T-helper 17 cell (primary cell): ENCODE data around the gene TSACC. TPM values are rescaled to one million over a fixed set of nuclear protein-coding genes. Genes with fewer than 3 reads are reported as not detected.

Experiments
- ATAC-seq: fragments of 150-1000 bp; cut with Tn5 transposase; 2 replicates; pipeline ENCODE4 v1.10.0; 2021; ENCODE audit warnings: mild to moderate bottlenecking, moderate library complexity
- DNase-seq, 3 donors: peaks; one replicate each; pipeline versions ENCODE4 v3.0.0 to v3.0.0-alpha.2; 2020 to 2021
- H3K9me3 ChIP-seq: one replicate; pipeline ENCODE4 v1.7.0; 2013; ENCODE audit warnings: low read length, mild to moderate bottlenecking; ENCODE audit not compliant: control insufficient read depth, poor library complexity, severe bottlenecking
- H3K27ac Mint-ChIP-seq: one replicate; pipeline ENCODE4 v1.8.0; 2022; ENCODE audit warnings: mild to moderate bottlenecking, moderate library complexity, mixed read lengths
- H3K27me3 Mint-ChIP-seq: one replicate; pipeline ENCODE4 v1.8.0; 2022; ENCODE audit warnings: mixed read lengths
- H3K36me3 Mint-ChIP-seq: one replicate; pipeline ENCODE4 v1.8.0; 2022; ENCODE audit warnings: low read depth, mixed read lengths
- H3K4me1 Mint-ChIP-seq: one replicate; pipeline ENCODE4 v1.8.0; 2022; ENCODE audit warnings: mild to moderate bottlenecking, mixed read lengths
- H3K4me3 Mint-ChIP-seq: one replicate; pipeline ENCODE4 v1.8.0; 2022; ENCODE audit warnings: mild to moderate bottlenecking, moderate library complexity, mixed read lengths
- total RNA-seq, 4 donors: library from RNA in 2 of 4; stranded (reverse) in 2 of 4; gene quantifications; one replicate each; pipeline ENCODE4 v1.2.3 and lab custom pipeline; 2022 to 2026

The TSACC gene
- total RNA-seq = under 1 TPM in 1 of 2 donors, not detected in 1; 0.40 TPM
- total RNA-seq (lab: John Stamatoyannopoulos, UW) = 0.23 to 0.45 reads per million in 2 donors

GRCh38 chr1:156338180-156338976 lies at the start of gene TSACC, which contains the start of gene CCT3:
TSS of gene TSACC (plus strand) at chr1:156338526. CDS start at chr1:156339758, 1,232 bp downstream.
TSS of gene CCT3 (minus strand) at chr1:156338292. CDS start at chr1:156338184, 108 bp downstream.
- H3K27ac Mint-ChIP-seq = peak within 1 kb of the TSS; percentile 96
- DNase-seq (peak; percentile 98 to 99 (median 98)), ATAC-seq (peak; percentile 96)
- H3K36me3 Mint-ChIP-seq = peaks cover 2% of the 10 kb centered on the region
- H3K9me3 ChIP-seq = no peaks in the 10 kb centered on the region
- H3K4me1 Mint-ChIP-seq = peaks cover 22% of the 10 kb centered on the region
- H3K4me3 Mint-ChIP-seq = peak within 1 kb of the TSS; percentile 97
- peaks cover 7% of the 10 kb centered on the region for H3K27me3 Mint-ChIP-seq

- Mint-ChIP-seq H3K4me3 (no peak overlapping the region), H3K4me1 (peaks cover 4% of the 10 kb centered on the region), H3K27me3 (no peaks in the 10 kb centered on the region), H3K36me3 (no peaks in the 10 kb centered on the region), H3K27ac (no peak overlapping the region)
- no peaks in the 10 kb centered on the region for H3K9me3 ChIP-seq
- ATAC-seq = no peak
- no peak for DNase-seq
These were observed 48.5 kb upstream of the TSACC start for GRCh38 chr1:156289857-156290256.

GRCh38 chr1:156291226-156292061 lies 46.9 kb upstream of the TSACC start:
- peak; percentile 43 for ATAC-seq
- H3K27ac Mint-ChIP-seq = peak overlapping the region; percentile 62

GRCh38 chr1:156293098-156293434 lies 45.3 kb upstream of the TSACC start:
- no peaks in the 10 kb centered on the region for H3K9me3 ChIP-seq
- Mint-ChIP-seq H3K4me1 (peaks cover 10% of the 10 kb centered on the region), H3K27ac (no peak overlapping the region), H3K27me3 (no peaks in the 10 kb centered on the region), H3K4me3 (no peak overlapping the region), H3K36me3 (no peaks in the 10 kb centered on the region)
- ATAC-seq (no peak), DNase-seq (no peak)

More at GRCh38 chr1:156291226-156292061, 46.9 kb upstream of the TSACC start:
- H3K9me3 ChIP-seq = no peaks in the 10 kb centered on the region
- no peak for DNase-seq
- H3K4me1 Mint-ChIP-seq = peaks cover 10% of the 10 kb centered on the region
- no peaks in the 10 kb centered on the region for H3K27me3 Mint-ChIP-seq
- no peaks in the 10 kb centered on the region for H3K36me3 Mint-ChIP-seq
- H3K4me3 Mint-ChIP-seq = peak overlapping the region; percentile 21

GRCh38 chr1:156293895-156294294 lies 44.4 kb upstream of the TSACC start:
- peaks cover 10% of the 10 kb centered on the region for H3K4me1 Mint-ChIP-seq
- no peaks in the 10 kb centered on the region for H3K27me3 Mint-ChIP-seq
- no peaks in the 10 kb centered on the region for H3K9me3 ChIP-seq
- no peak for DNase-seq
- no peak for ATAC-seq
- H3K4me3 Mint-ChIP-seq = no peak overlapping the region
- no peaks in the 10 kb centered on the region for H3K36me3 Mint-ChIP-seq
- no peak overlapping the region for H3K27ac Mint-ChIP-seq

- H3K4me3 Mint-ChIP-seq = peak within 1 kb of the TSS; percentile 94
- H3K27me3 Mint-ChIP-seq = no peaks in the 10 kb centered on the region
- H3K4me1 Mint-ChIP-seq = peaks cover 10% of the 10 kb centered on the region
- peak within 1 kb of the TSS; percentile 84 for H3K27ac Mint-ChIP-seq
- H3K9me3 ChIP-seq = no peaks in the 10 kb centered on the region
- DNase-seq (peak; percentile 32 to 38 (median 37)), ATAC-seq (peak; percentile 91)
- H3K36me3 Mint-ChIP-seq = no peaks in the 10 kb centered on the region
These were observed 42.9 kb upstream of the TSACC start, which contains the start of gene GLMP for GRCh38 chr1:156295391-156295947. TSS of gene GLMP (minus strand) at chr1:156295679. CDS start at chr1:156295645, 34 bp downstream.

GRCh38 chr1:156298852-156299357 lies 39.4 kb upstream of the TSACC start, which contains the start of gene VHLL:
TSS of gene VHLL (minus strand) at chr1:156299307. CDS start at chr1:156299189, 118 bp downstream.
- Mint-ChIP-seq H3K27me3 (no peaks in the 10 kb centered on the region), H3K36me3 (no peaks in the 10 kb centered on the region), H3K4me3 (no peak within 1 kb of the TSS), H3K4me1 (peaks cover 10% of the 10 kb centered on the region), H3K27ac (no peak within 1 kb of the TSS)
- no peaks in the 10 kb centered on the region for H3K9me3 ChIP-seq
- ATAC-seq = no peak
- no peak for DNase-seq

- no peaks in the 10 kb centered on the region for H3K9me3 ChIP-seq
- DNase-seq (no peak), ATAC-seq (no peak)
- Mint-ChIP-seq H3K27ac (no peak overlapping the region), H3K36me3 (no peaks in the 10 kb centered on the region), H3K4me3 (no peak overlapping the region), H3K4me1 (no peaks in the 10 kb centered on the region), H3K27me3 (no peaks in the 10 kb centered on the region)
These were observed 35.1 kb upstream of the TSACC start for GRCh38 chr1:156303241-156303640.

GRCh38 chr1:156305215-156305614 lies 33.1 kb upstream of the TSACC start:
- DNase-seq (no peak), ATAC-seq (no peak)
- H3K9me3 ChIP-seq = no peaks in the 10 kb centered on the region
- no peak overlapping the region for H3K27ac Mint-ChIP-seq
- no peak overlapping the region for H3K4me3 Mint-ChIP-seq
- no peaks in the 10 kb centered on the region for H3K4me1 Mint-ChIP-seq
- H3K36me3 Mint-ChIP-seq = no peaks in the 10 kb centered on the region
- no peaks in the 10 kb centered on the region for H3K27me3 Mint-ChIP-seq

- ATAC-seq = no peak
- Mint-ChIP-seq H3K27ac (no peak overlapping the region), H3K27me3 (no peaks in the 10 kb centered on the region), H3K4me1 (no peaks in the 10 kb centered on the region), H3K4me3 (no peak overlapping the region), H3K36me3 (peaks cover 3% of the 10 kb centered on the region)
- H3K9me3 ChIP-seq = no peaks in the 10 kb centered on the region
- DNase-seq = no peak
These were observed 30.2 kb upstream of the TSACC start for GRCh38 chr1:156308078-156308477.

- Mint-ChIP-seq H3K36me3 (peaks cover 12% of the 10 kb centered on the region), H3K27ac (no peak overlapping the region), H3K4me3 (no peak overlapping the region), H3K4me1 (no peaks in the 10 kb centered on the region), H3K27me3 (no peaks in the 10 kb centered on the region)
- no peaks in the 10 kb centered on the region for H3K9me3 ChIP-seq
- DNase-seq = no peak
- ATAC-seq = no peak
These were observed 27.4 kb upstream of the TSACC start for GRCh38 chr1:156310962-156311361.

GRCh38 chr1:156316909-156317308 lies 21.4 kb upstream of the TSACC start:
- H3K9me3 ChIP-seq = no peaks in the 10 kb centered on the region
- ATAC-seq (no peak), DNase-seq (no peak)
- Mint-ChIP-seq H3K4me3 (no peak overlapping the region), H3K27ac (no peak overlapping the region), H3K27me3 (no peaks in the 10 kb centered on the region), H3K4me1 (peaks cover 2% of the 10 kb centered on the region), H3K36me3 (peaks cover 9% of the 10 kb centered on the region)

- Mint-ChIP-seq H3K27me3 (no peaks in the 10 kb centered on the region), H3K36me3 (peaks cover 3% of the 10 kb centered on the region), H3K27ac (no peak overlapping the region), H3K4me1 (peaks cover 2% of the 10 kb centered on the region), H3K4me3 (no peak overlapping the region)
- H3K9me3 ChIP-seq = no peaks in the 10 kb centered on the region
- ATAC-seq = no peak
- DNase-seq = peak in 1 of 3 donors; percentile 15
These were observed 18.7 kb upstream of the TSACC start for GRCh38 chr1:156319664-156320063.
